HG03135 (cell line): Measurements from ENCODE around the gene RBM25.

Experiments used
- ATAC-seq: cut with Tn5 transposase; IDR thresholded peaks from one replicate; pipeline ENCODE4 v1.9.1; 2021; ENCODE audit warnings: mild to moderate bottlenecking, moderate library complexity; ENCODE audit not compliant: unreplicated experiment

The RBM25 gene

DNA sequence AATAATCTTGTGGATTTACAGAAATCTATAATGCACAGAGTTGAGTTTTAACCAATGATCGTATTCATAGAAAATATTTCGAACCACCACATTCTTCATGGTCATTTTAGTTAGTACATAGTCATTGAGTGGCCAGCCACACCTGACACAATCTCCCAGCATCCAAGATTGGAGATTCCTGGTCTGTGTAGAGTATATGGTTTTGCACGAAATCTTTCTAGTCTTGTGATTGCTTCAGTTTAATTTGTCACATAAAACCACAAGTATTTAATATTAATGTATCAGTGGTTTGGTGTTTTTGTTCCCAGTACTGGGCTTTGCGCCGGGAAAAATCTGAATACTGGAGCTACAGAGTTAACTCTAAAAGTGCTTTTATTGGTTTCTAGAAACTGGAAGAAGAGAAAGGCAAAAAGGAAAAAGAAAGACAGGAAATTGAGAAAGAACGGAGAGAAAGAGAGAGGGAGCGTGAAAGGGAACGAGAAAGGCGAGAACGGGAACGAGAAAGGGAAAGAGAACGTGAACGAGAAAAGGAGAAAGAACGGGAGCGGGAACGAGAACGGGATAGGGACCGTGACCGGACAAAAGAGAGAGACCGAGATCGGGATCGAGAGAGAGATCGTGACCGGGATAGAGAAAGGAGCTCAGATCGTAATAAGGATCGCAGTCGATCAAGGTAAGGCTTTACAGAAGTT lies 44.6 kb downstream of the RBM25 start:
- ATAC-seq = no peak

- no peak for ATAC-seq
These were observed 46.7 kb downstream of the RBM25 start for GRCh38 chr14:73105050-73105449.

- no peak for ATAC-seq
These were observed 47.4 kb downstream of the RBM25 start for GRCh38 chr14:73105727-73106126.

DNA sequence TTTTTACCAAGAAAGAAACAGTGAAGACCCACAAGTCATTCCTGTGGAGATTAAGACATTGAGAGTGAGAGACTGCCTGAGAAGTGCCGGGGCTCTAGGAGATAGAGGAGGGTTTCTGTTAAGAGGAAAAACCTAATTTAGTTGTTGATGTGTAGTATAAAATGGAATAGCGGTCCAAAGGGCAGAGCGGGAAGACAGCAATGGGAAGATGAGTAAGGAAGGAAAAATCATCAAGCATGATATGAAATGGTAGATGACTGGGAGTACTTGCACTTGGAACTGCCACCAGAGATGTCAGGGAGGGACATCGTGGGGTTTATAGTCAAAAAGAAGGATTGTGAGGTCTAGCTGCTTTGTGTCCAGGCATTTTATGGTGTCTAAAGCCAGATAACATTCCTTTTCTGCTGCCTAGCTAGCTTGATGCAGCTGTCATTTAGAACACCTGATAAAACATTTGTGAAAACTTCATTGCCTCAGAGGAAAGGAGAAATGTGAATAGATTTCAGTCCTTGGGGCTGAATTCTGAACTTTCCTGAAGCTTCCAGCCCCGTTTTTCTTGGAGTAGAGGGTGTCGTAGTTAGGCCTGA lies 57.8 kb downstream of the RBM25 start:
- ATAC-seq = no peak

DNA sequence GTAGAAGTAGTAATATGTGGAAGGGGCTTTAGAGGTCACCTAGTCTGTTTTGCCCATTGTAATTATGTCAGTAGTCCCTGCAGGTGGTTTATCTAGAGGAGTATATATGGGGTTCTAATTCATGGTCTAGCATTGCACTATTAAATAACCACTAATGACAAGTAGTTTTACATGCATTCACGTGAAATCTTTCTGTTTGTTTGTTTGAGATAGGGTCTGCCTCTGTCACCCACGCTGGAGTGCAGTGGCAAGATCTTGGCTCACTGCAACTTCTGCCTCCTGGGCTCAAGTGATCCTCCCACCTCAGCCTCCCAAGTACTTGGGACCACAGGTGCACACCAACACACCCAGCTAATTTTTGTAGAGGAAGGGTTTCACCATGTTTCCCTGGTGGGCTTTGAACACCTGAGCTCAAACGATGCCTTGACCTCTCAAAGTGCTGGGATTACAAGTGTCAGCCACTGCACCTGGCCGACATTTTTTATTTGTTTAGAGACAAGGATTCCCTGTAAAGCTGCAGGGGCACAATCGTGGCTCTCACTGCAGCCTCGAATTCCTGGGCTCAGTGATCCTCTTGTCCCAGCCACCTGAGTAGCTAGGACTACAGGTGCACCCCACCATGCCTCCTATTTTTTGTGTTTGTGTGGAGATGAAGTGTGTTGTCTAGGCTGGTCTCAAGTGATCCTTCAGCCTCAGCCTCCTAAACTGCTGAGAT lies 66.0 kb downstream of the RBM25 start:
- ATAC-seq = no peak

- no peak for ATAC-seq
These were observed 66.8 kb downstream of the RBM25 start for GRCh38 chr14:73125169-73125588.

- ATAC-seq = no peak
These were observed 67.4 kb downstream of the RBM25 start for GRCh38 chr14:73125746-73126145.

- no peak for ATAC-seq
These were observed 75.5 kb downstream of the RBM25 start for GRCh38 chr14:73133795-73134194.

DNA sequence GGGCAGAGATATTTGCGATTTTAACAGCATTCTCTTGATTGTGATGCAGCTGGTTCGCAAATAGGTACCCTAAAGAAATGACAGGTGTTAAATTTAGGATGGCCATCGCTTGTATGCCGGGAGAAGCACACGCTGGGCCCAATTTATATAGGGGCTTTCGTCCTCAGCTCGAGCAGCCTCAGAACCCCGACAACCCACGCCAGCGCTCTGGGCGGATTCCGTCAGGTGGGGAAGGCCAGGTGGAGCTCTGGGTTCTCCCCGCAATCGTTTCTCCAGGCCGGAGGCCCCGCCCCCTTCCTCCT lies 77.7 kb downstream of the RBM25 start:
- no peak for ATAC-seq

- peak; percentile 86 for ATAC-seq
These were observed 78.3 kb downstream of the RBM25 start, which contains the start of gene PSEN1 for GRCh38 chr14:73136387-73137225. Gene PSEN1, plus strand, starts transcription at chr14:73136507. Its CDS starts 11,513 bp downstream, at chr14:73148020.

GRCh38 chr14:73140811-73141323 lies 82.5 kb downstream of the RBM25 start:
- ATAC-seq = no peak

DNA sequence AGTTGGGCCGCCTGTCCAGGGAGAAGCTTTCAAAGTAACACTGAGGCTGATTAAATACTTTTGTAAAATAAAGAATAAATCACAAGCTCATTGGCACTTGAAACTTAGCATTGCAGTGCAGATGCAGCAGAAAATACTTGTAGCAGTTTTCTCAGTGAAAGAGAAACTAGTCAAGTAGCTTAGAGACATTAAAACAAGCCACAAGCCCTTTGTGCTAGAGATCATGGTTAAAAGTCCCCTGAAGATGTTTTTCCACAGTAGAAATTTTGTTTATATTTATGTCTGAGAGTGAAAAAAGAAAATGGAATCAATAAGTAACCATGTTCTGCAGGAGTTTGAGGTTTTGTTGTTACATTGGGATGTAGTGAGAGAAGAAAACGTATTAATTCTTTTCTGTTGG lies 83.9 kb downstream of the RBM25 start:
- ATAC-seq = no peak

DNA sequence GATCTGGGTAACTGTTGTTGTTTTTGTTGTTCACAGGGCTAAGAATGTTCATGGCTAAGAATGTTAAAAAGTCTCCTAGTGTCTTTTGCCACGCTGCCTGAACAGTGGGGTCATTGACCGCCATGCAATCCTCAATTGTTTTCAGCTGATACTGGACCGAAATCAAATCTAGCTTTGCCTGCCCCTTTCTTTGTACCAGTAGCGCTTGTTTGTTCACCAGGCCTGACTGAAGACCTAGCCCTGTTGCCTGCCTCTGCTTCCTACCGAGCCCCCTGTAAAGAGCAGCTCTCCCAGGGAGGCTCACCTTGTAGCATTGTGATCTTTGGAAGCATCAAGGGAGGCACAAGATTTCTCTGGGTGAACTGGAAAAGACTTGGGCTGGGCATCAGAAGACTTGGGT lies 84.7 kb downstream of the RBM25 start:
- no peak for ATAC-seq

GRCh38 chr14:73143617-73144016 lies 85.3 kb downstream of the RBM25 start:
- no peak for ATAC-seq

- no peak for ATAC-seq
These were observed 87.0 kb downstream of the RBM25 start for GRCh38 chr14:73145371-73145770.

- no peak for ATAC-seq
These were observed 87.8 kb downstream of the RBM25 start for GRCh38 chr14:73146111-73146510.

DNA sequence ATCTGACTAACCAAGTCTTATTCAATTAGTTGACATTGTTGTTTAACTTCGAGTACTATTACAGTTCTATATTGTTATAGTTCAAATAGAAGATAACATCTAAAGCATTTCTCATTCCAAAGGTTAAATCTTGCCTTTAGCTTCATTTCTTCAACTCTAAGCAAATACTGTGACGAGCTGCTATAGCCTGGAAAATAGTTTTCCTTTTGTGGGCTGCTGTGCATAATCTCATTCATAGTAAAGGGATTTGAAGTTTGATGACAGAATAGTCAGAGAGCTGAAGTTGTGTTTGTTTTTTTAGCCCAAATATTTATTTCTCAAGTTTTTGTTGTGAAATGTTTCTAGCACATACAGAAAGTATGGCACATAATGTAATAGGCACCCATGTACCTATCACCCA lies 91.4 kb downstream of the RBM25 start:
- ATAC-seq = no peak

DNA sequence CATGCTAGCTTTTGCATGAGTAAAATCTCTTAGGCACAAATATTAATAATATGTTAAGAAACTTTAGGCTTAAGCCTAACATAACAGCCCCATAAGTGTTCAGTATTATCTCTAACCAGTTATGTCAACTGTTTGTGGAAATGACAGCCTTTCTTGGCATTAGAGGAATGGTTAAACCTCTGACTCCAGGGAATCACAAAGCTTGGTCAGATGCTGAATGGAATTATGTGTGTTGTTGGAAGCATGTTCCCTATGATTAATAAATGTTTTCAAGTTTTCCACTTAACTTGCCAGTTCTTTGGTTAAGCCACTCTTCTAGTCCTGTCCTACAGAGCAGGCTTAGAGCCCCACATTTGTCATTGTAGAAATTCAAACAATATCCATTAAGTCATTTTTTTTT lies 94.9 kb downstream of the RBM25 start:
- no peak for ATAC-seq

- no peak for ATAC-seq
These were observed 103.9 kb downstream of the RBM25 start for GRCh38 chr14:73162251-73162650.

DNA sequence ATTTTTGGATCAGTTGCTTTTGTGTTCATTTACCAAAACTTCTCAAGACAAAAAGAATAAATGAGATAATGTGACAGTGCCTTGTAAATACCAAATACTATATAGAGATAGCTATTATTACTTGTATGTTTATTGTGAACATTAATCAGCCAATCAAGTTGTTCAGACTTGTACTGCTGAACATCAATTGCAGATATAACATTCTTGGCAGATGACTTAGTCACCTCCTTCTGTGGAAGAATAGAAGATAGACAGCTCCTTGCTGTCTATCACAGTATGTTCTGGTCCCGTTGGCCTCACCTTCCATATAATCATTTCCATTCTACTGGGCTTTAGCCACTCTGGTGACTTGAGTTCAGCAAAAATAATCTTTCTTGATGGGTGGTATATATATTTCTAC lies 108.1 kb downstream of the RBM25 start:
- no peak for ATAC-seq

- ATAC-seq = no peak
These were observed 109.4 kb downstream of the RBM25 start for GRCh38 chr14:73167727-73168126.
